ENCODE results near the gene ROBO4. TPM values are rescaled to one million over a fixed set of nuclear protein-coding genes. Genes with fewer than 3 reads are reported as not detected.

ROBO4 gene
- total RNA-seq, 1 donor from 2014 or later = 15.9 TPM

Other genes with a start within 250 kb of the ROBO4 start
- 42.5 TPM for gene SIAE, start 224.1 kb downstream of the ROBO4 start, total RNA-seq
- gene SPA17, start 224.0 kb downstream of the ROBO4 start, total RNA-seq = 1.8 TPM
- 6.4 TPM for gene NRGN, start 157.9 kb downstream of the ROBO4 start, total RNA-seq
- gene VSIG2, start 145.6 kb downstream of the ROBO4 start, total RNA-seq = 1.2 TPM
- gene ESAM, start 135.6 kb downstream of the ROBO4 start, total RNA-seq = 50.2 TPM
- gene MSANTD2, start 97.5 kb downstream of the ROBO4 start, total RNA-seq = 5.3 TPM
- gene ROBO3, start 32.4 kb downstream of the ROBO4 start, total RNA-seq = 5.1 TPM
- not detected for gene HEPN1, start 21.4 kb upstream of the ROBO4 start, total RNA-seq
- 0.11 TPM for gene HEPACAM, start 38.2 kb upstream of the ROBO4 start, total RNA-seq
- gene CCDC15, start 56.3 kb upstream of the ROBO4 start, total RNA-seq = 0.24 TPM
- 1.2 TPM for gene SLC37A2, start 165.4 kb upstream of the ROBO4 start, total RNA-seq
- gene TMEM218, start 213.8 kb upstream of the ROBO4 start, total RNA-seq = 8.7 TPM